HepG2 (cell line): ENCODE results near the gene PNN. TPM values are rescaled to one million over a fixed set of nuclear protein-coding genes. Genes with fewer than 3 reads are reported as not detected.

Experiments used
- ATAC-seq: fragments of 200-7000 bp; cut with Tn5 transposase; 3 replicates; pipeline ENCODE4 v1.9.1; 2020; ENCODE audit warnings: mild to moderate bottlenecking, moderate library complexity
- BruUV-seq: library from RNA; stranded (reverse); fragments of 400-500 nt; replicated peaks from 2 replicates; lab custom pipeline; 2021; lab: Mats Ljungman, UMichigan
- CTCF ChIA-PET: fragments of 300-600 bp; formaldehyde crosslinking; extraction: SDS; loops from one replicate; lab custom pipeline; 2021; ENCODE audit warnings: low total read pairs, inconsistent platforms, low intra/inter-chr PET ratio; lab: Yijun Ruan, JAX
- POLR2A ChIA-PET: fragments of 350-600 bp; sonication (Branson Sonifier 250); formaldehyde crosslinking; loops from one replicate; lab custom pipeline; 2020; ENCODE audit warnings: antibody characterized with exemption, inconsistent platforms; lab: Yijun Ruan, JAX
- DNase-seq: peaks from one replicate; pipeline ENCODE4 v3.0.0-alpha.2; 2015; ENCODE audit warnings: low spot score
- FAIRE-seq: peaks from 3 replicates; lab custom pipeline; 2011; peaks lifted over from hg19 to GRCh38; lab: Jason Lieb, UNC
- H2AFZ ChIP-seq: one replicate; pipeline ENCODE4 v1.6.1; 2011; ENCODE audit warnings: low read length, inconsistent platforms
- H3K27ac ChIP-seq: fragments of 300-600 bp; 3 replicates; pipeline ENCODE4 v1.8.0; 2011; ENCODE audit warnings: mixed run types, mild to moderate bottlenecking, mixed read lengths, low read length, inconsistent platforms; ENCODE audit not compliant: insufficient read depth; ENCODE audit errors: extremely low read length
- H3K27me3 ChIP-seq, 2 experiments: fragments of 200-600 bp in 1 of 2; 2 replicates in 1 of 2; 3 replicates in 1 of 2; pipeline versions ENCODE4 v1.6.0 to v1.8.0; 2011; ENCODE audit warnings: low read length in 2 of 2, mild to moderate bottlenecking in 2 of 2, moderate library complexity in 2 of 2, inconsistent platforms in 1 of 2; ENCODE audit not compliant: insufficient read depth in 2 of 2, control insufficient read depth in 1 of 2
- H3K36me3 ChIP-seq, 2 experiments: fragments of 200-600 bp in 1 of 2; replicated peaks in 1 of 2; 2 replicates in 1 of 2; 3 replicates in 1 of 2; pipeline versions ENCODE4 v1.5.1 to v1.8.0; 2011; ENCODE audit warnings: low read length in 2 of 2, inconsistent platforms in 1 of 2; ENCODE audit not compliant: insufficient read depth in 2 of 2, control insufficient read depth in 1 of 2
- H3K4me1 ChIP-seq: 2 replicates; pipeline ENCODE4 v1.5.1; 2012; ENCODE audit warnings: low read length, inconsistent platforms; ENCODE audit not compliant: insufficient read depth
- H3K4me2 ChIP-seq: 2 replicates; pipeline ENCODE4 v1.6.0; 2011; ENCODE audit warnings: low read depth, low read length, inconsistent platforms
- H3K4me3 ChIP-seq, 3 experiments: fragments of 200-600 bp in 1 of 3; sonication (generic), shearing (Covaris generic) in 1 of 3; replicated peaks in 1 of 3; 2 replicates each; pipeline ENCODE4 v1.5.1; 2011 to 2016; ENCODE audit warnings: low read length in 3 of 3, inconsistent platforms in 2 of 3, low read depth in 2 of 3, mild to moderate bottlenecking in 2 of 3, control low read depth in 1 of 3, mixed read lengths in 1 of 3; ENCODE audit not compliant: insufficient read depth in 1 of 3
- H3K79me2 ChIP-seq: one replicate; pipeline ENCODE4 v1.6.1; 2011; ENCODE audit warnings: low read length, inconsistent platforms; ENCODE audit not compliant: insufficient read depth
- H3K9ac ChIP-seq: 2 replicates; pipeline ENCODE4 v1.6.0; 2011; ENCODE audit warnings: mild to moderate bottlenecking, low read depth, low read length, inconsistent platforms; ENCODE audit not compliant: insufficient read depth
- H3K9me3 ChIP-seq: 2 replicates; pipeline ENCODE4 v1.5.1; 2012; ENCODE audit warnings: mild to moderate bottlenecking, low read length
- H4K20me1 ChIP-seq: 2 replicates; pipeline ENCODE4 v1.6.0; 2011; ENCODE audit warnings: inconsistent platforms, mild to moderate bottlenecking, low read length, moderate library complexity; ENCODE audit not compliant: insufficient read depth
- ADNP ChIP-seq: sonication (generic); formaldehyde crosslinking; IDR thresholded peaks from 2 replicates; pipeline ENCODE4 v1.4.0; 2020; ENCODE audit warnings: missing genetic modification reagents
- CCAR2 ChIP-seq: fragments of 200-400 bp; formaldehyde crosslinking; optimal IDR thresholded peaks from 2 replicates; pipeline ENCODE3; 2018; ENCODE audit warnings: low read depth, mild to moderate bottlenecking, low read length, moderate library complexity
- HIVEP1 ChIP-seq: sonication (generic); formaldehyde crosslinking; IDR thresholded peaks from 2 replicates; pipeline ENCODE4 v1.4.0; 2020; ENCODE audit warnings: mild to moderate bottlenecking, missing genetic modification reagents
- NFATC3 ChIP-seq: sonication (generic); formaldehyde crosslinking; IDR thresholded peaks from 2 replicates; pipeline ENCODE4 v1.5.1; 2020; ENCODE audit warnings: mild to moderate bottlenecking, missing genetic modification reagents
- NFYC ChIP-seq: IDR thresholded peaks from 2 replicates; pipeline ENCODE4 v1.6.1; 2016; ENCODE audit warnings: missing genetic modification reagents, missing compliant biosample characterization
- SETDB1 ChIP-seq: sonication (generic); formaldehyde crosslinking; IDR thresholded peaks from 2 replicates; pipeline ENCODE4 v1.5.1; 2020; ENCODE audit warnings: missing genetic modification reagents, mild to moderate bottlenecking, borderline replicate concordance
- SRSF4 ChIP-seq: fragments of 200-400 bp; formaldehyde crosslinking; IDR thresholded peaks from one replicate; pipeline ENCODE4 v1.6.1; 2018; ENCODE audit warnings: mild to moderate bottlenecking, low read depth, low read length, moderate library complexity; ENCODE audit not compliant: poor library complexity, severe bottlenecking
- STAG1 ChIP-seq: sonication (generic); formaldehyde crosslinking; IDR thresholded peaks from 2 replicates; pipeline ENCODE4 v1.4.0; 2020; ENCODE audit warnings: missing genetic modification reagents
- ZMYM3 ChIP-seq: sonication (generic); formaldehyde crosslinking; IDR thresholded peaks from 2 replicates; pipeline ENCODE4 v1.5.1; 2020; ENCODE audit warnings: mild to moderate bottlenecking, missing genetic modification reagents
- ZNF251 ChIP-seq: sonication (generic); formaldehyde crosslinking; IDR thresholded peaks from 2 replicates; pipeline ENCODE4 v1.9.0; 2021; ENCODE audit warnings: mild to moderate bottlenecking, missing genetic modification reagents
- ZNF3 ChIP-seq: IDR thresholded peaks from 2 replicates; pipeline ENCODE4 v1.7.0; 2017; ENCODE audit warnings: inconsistent platforms
- ZNF335 ChIP-seq: sonication (generic); formaldehyde crosslinking; IDR thresholded peaks from 2 replicates; pipeline ENCODE4 v1.4.0; 2020; ENCODE audit warnings: missing genetic modification reagents
- ZNF570 ChIP-seq: sonication (generic); formaldehyde crosslinking; IDR thresholded peaks from 2 replicates; pipeline ENCODE4 v1.4.0; 2020; ENCODE audit warnings: mild to moderate bottlenecking, missing genetic modification reagents, borderline replicate concordance
- ZNF616 ChIP-seq: sonication (generic); formaldehyde crosslinking; IDR thresholded peaks from 2 replicates; pipeline ENCODE4 v1.5.0; 2020; ENCODE audit warnings: low read depth, mild to moderate bottlenecking, missing genetic modification reagents
- ZNF747 ChIP-seq: sonication (generic); formaldehyde crosslinking; IDR thresholded peaks from 2 replicates; pipeline ENCODE4 v1.8.1; 2023; ENCODE audit warnings: missing genetic modification reagents, mild to moderate bottlenecking, borderline replicate concordance
- ZNF790 ChIP-seq: sonication (generic); formaldehyde crosslinking; IDR thresholded peaks from 2 replicates; pipeline ENCODE4 v1.8.0; 2022; ENCODE audit warnings: missing genetic modification reagents, mild to moderate bottlenecking, borderline replicate concordance
- ZNF891 ChIP-seq: sonication (generic); formaldehyde crosslinking; IDR thresholded peaks from 2 replicates; pipeline ENCODE4 v1.5.0; 2020; ENCODE audit warnings: mild to moderate bottlenecking, missing genetic modification reagents
- WGBS: methylation state at CpG from one replicate; pipeline ENCODE4 v1.1.6; 2017; ENCODE audit warnings: low lambda C conversion rate; 5-methylcytosine and 5-hydroxymethylcytosine counted together
- in situ Hi-C: cut with HindIII; loops from 2 replicates; pipeline ENCODE4 v1.10.0; 2017; ENCODE audit warnings: low pct_unique_long_range_greater_than_20kb; ENCODE audit not compliant: extremely low pct_ligation_motif_present
- intact Hi-C: fragments of 100-400 bp; cut with micrococcal nuclease; formaldehyde crosslinking; loops from one replicate; pipeline ENCODE4 v1.10.0; 2022; ENCODE audit not compliant: unreplicated experiment
- polyA plus RNA-seq, 8 experiments: library from polyadenylated mRNA; depleted of rRNA in 3 of 8; stranded (reverse) in 7 of 8; unstranded in 1 of 8; fragments of >200 nt; fragmentation: Illumina TruSeq in 4 of 8; extraction: Trizol in 4 of 8; gene quantifications; 2 replicates each; pipeline versions ENCODE4 v1.2.1 to v1.2.3, GENCODE V29; 2011 to 2016; ENCODE audit warnings: low read depth in 4 of 8, missing spikeins in 1 of 8, mixed read lengths in 1 of 8; ENCODE audit not compliant: insufficient read depth in 1 of 8
- total RNA-seq, 5 experiments: library from RNA; depleted of rRNA; stranded (reverse); fragments of >200 nt; fragmentation: Illumina TruSeq; extraction: Trizol; gene quantifications; 2 replicates each; pipeline ENCODE4 v1.2.3, GENCODE V29; 2016; ENCODE audit warnings: low read depth in 1 of 5
- TF ChIP-seq, protein P1 (sequence below): sonication (generic); formaldehyde crosslinking; IDR thresholded peaks from 2 replicates; pipeline ENCODE4 v1.9.0; 2021; ENCODE audit warnings: missing genetic modification reagents, borderline replicate concordance
- TF ChIP-seq, protein P2 (sequence below), 2 experiments: fragments of 450-650 bp in 1 of 2; sonication (generic) in 1 of 2; formaldehyde crosslinking; IDR thresholded peaks; 2 replicates each; pipeline versions ENCODE4 v1.5.0 to v1.8.0; 2020 to 2022; ENCODE audit warnings: mild to moderate bottlenecking in 1 of 2, missing genetic modification reagents in 1 of 2
- TF ChIP-seq, protein P3 (sequence below): sonication (generic); formaldehyde crosslinking; IDR thresholded peaks from 2 replicates; pipeline ENCODE4 v1.5.1; 2020; ENCODE audit warnings: missing genetic modification reagents, mild to moderate bottlenecking, borderline replicate concordance
- TF ChIP-seq, protein P4 (sequence below): fragments of 450-650 bp; IDR thresholded peaks from 2 replicates; pipeline ENCODE4 v1.6.1; 2017

The PNN gene
- total and polyA plus RNA-seq, 2 of the 13 experiments (the other 11 are each of a cell fraction or from before 2014, with no cell fraction given): 58.0 to 214 TPM

DNA sequence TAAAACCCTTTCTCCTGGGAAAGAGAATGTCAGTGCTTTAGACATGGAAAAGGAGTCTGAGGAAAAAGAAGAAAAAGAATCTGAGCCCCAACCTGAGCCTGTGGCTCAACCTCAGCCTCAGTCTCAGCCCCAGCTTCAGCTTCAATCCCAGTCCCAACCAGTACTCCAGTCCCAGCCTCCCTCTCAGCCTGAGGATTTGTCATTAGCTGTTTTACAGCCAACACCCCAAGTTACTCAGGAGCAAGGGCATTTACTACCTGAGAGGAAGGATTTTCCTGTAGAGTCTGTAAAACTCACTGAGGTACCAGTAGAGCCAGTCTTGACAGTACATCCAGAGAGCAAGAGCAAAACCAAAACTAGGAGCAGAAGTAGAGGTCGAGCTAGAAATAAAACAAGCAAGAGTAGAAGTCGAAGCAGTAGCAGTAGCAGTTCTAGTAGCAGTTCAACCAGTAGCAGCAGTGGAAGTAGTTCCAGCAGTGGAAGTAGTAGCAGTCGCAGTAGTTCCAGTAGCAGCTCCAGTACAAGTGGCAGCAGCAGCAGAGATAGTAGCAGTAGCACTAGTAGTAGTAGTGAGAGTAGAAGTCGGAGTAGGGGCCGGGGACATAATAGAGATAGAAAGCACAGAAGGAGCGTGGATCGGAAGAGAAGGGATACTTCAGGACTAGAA, 6.1 kb downstream of the PNN start:
- H2AFZ ChIP-seq: no peak overlapping the region
- DNase-seq (no peak), FAIRE-seq (no peak), ATAC-seq (peak; percentile 14)
- no peak overlapping the region for H3K9ac ChIP-seq
- H3K79me2 ChIP-seq: peaks cover 30% of the 10 kb centered on the region
- 97% methylated on average over 7 of the region's 7 CpGs for WGBS
- no peaks in the 10 kb centered on the region for H3K27me3 ChIP-seq
- intact Hi-C loops (no loop called here), in situ Hi-C loops (no loop called here)
- H3K9me3 ChIP-seq: no peaks in the 10 kb centered on the region
- H3K4me1 ChIP-seq: peaks cover 52% of the 10 kb centered on the region
- peaks cover 6% of the 10 kb centered on the region for H4K20me1 ChIP-seq
- H3K4me2 ChIP-seq: no peak overlapping the region
- ChIA-PET POLR2A (interaction anchor here (0.8 to 9.0 kb wide), 6 partner anchors 9 to 251 kb away, joined by 3 to 99 read pairs (median 4); partner anchors contain the start of genes FBXO33, GEMIN2, SEC23A and TRAPPC6B), CTCF (no interaction called here)
- TSS peak; percentile 27 for BruUV-seq
- no peak overlapping the region for H3K27ac ChIP-seq
- peaks cover 47 to 79% of the 10 kb centered on the region in 2 experiments for H3K36me3 ChIP-seq
- H3K4me3 ChIP-seq: no peak overlapping the region
- TF ChIP-seq HIVEP1 (CRISPR knock-in tag) (no peak), ZMYM3 (CRISPR knock-in tag) (no peak), ZNF251 (CRISPR knock-in tag) (no peak), ZNF790 (CRISPR knock-in tag) (no peak), STAG1 (CRISPR knock-in tag) (no peak), ZNF3 (CRISPR knock-in tag) (no peak), SETDB1 (CRISPR knock-in tag) (no peak), ZNF335 (CRISPR knock-in tag) (no peak), ZNF747 (CRISPR knock-in tag) (no peak), ZNF570 (CRISPR knock-in tag) (no peak), ZNF616 (0 out of 2 replicates have a peak, but pooled peaks have one; percentile 11), NFYC (CRISPR knock-in tag) (no peak), ADNP (no peak), SRSF4 (no peak), CCAR2 (no peak), NFATC3 (no peak), ZNF891 (CRISPR knock-in tag) (no peak)
- TF ChIP-seq, protein P1, sequence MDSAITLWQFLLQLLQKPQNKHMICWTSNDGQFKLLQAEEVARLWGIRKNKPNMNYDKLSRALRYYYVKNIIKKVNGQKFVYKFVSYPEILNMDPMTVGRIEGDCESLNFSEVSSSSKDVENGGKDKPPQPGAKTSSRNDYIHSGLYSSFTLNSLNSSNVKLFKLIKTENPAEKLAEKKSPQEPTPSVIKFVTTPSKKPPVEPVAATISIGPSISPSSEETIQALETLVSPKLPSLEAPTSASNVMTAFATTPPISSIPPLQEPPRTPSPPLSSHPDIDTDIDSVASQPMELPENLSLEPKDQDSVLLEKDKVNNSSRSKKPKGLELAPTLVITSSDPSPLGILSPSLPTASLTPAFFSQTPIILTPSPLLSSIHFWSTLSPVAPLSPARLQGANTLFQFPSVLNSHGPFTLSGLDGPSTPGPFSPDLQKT: no peak
- TF ChIP-seq, protein P2, sequence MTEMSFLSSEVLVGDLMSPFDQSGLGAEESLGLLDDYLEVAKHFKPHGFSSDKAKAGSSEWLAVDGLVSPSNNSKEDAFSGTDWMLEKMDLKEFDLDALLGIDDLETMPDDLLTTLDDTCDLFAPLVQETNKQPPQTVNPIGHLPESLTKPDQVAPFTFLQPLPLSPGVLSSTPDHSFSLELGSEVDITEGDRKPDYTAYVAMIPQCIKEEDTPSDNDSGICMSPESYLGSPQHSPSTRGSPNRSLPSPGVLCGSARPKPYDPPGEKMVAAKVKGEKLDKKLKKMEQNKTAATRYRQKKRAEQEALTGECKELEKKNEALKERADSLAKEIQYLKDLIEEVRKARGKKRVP (CRISPR knock-in tag; IDR thresholded peaks at IDR 0.05): peak in 1 of 2 experiments; percentile 61; a peak in 1 of 4 replicates
- TF ChIP-seq, protein P3, sequence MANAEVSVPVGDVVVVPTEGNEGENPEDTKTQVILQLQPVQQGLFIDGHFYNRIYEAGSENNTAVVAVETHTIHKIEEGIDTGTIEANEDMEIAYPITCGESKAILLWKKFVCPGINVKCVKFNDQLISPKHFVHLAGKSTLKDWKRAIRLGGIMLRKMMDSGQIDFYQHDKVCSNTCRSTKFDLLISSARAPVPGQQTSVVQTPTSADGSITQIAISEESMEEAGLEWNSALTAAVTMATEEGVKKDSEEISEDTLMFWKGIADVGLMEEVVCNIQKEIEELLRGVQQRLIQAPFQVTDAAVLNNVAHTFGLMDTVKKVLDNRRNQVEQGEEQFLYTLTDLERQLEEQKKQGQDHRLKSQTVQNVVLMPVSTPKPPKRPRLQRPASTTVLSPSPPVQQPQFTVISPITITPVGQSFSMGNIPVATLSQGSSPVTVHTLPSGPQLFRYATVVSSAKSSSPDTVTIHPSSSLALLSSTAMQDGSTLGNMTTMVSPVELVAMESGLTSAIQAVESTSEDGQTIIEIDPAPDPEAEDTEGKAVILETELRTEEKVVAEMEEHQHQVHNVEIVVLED (CRISPR knock-in tag): no peak
- TF ChIP-seq, protein P4, sequence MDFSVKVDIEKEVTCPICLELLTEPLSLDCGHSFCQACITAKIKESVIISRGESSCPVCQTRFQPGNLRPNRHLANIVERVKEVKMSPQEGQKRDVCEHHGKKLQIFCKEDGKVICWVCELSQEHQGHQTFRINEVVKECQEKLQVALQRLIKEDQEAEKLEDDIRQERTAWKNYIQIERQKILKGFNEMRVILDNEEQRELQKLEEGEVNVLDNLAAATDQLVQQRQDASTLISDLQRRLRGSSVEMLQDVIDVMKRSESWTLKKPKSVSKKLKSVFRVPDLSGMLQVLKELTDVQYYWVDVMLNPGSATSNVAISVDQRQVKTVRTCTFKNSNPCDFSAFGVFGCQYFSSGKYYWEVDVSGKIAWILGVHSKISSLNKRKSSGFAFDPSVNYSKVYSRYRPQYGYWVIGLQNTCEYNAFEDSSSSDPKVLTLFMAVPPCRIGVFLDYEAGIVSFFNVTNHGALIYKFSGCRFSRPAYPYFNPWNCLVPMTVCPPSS: no peak
